Endodermal cell (in vitro differentiated cells): ENCODE measurements around the gene MAP2K5. TPM values are rescaled to one million over a fixed set of nuclear protein-coding genes. Genes with fewer than 3 reads are reported as not detected.

ENCODE experiments used
- DNase-seq: peaks from one replicate; pipeline ENCODE4 v3.0.0-alpha.2; 2017
- H3K27ac ChIP-seq: 2 replicates; pipeline ENCODE4 v1.5.1; 2013; ENCODE audit warnings: mild to moderate bottlenecking, low read depth, low read length, moderate library complexity
- H3K27me3 ChIP-seq: 2 replicates; pipeline ENCODE4 v1.6.1; 2013; ENCODE audit warnings: mild to moderate bottlenecking, low read length, moderate library complexity; ENCODE audit not compliant: insufficient read depth, control insufficient read depth, poor library complexity, severe bottlenecking
- H3K36me3 ChIP-seq: 2 replicates; pipeline ENCODE4 v1.7.0; 2013; ENCODE audit warnings: mild to moderate bottlenecking, low read length, moderate library complexity; ENCODE audit not compliant: control insufficient read depth, insufficient read depth
- H3K4me1 ChIP-seq: one replicate; pipeline ENCODE4 v1.7.0; 2013; ENCODE audit warnings: low read length; ENCODE audit not compliant: control insufficient read depth, insufficient read depth
- H3K4me3 ChIP-seq: 2 replicates; pipeline ENCODE4 v1.5.1; 2013; ENCODE audit warnings: mild to moderate bottlenecking, low read length, moderate library complexity
- H3K9ac ChIP-seq: 2 replicates; pipeline ENCODE4 v1.6.1; 2013; ENCODE audit warnings: mild to moderate bottlenecking, low read length, moderate library complexity; ENCODE audit not compliant: poor library complexity, severe bottlenecking; ENCODE audit errors: extremely low read depth
- H3K9me3 ChIP-seq: 2 replicates; pipeline ENCODE4 v1.6.1; 2013; ENCODE audit warnings: mild to moderate bottlenecking, low read length, moderate library complexity; ENCODE audit not compliant: control insufficient read depth
- H3K27ac Mint-ChIP-seq: 2 replicates; pipeline ENCODE4 v1.8.0; 2020; ENCODE audit warnings: mixed read lengths
- H3K27me3 Mint-ChIP-seq: 2 replicates; pipeline ENCODE4 v1.8.0; 2021; ENCODE audit warnings: mild to moderate bottlenecking, mixed read lengths; ENCODE audit not compliant: insufficient read depth
- H3K36me3 Mint-ChIP-seq: 2 replicates; pipeline ENCODE4 v1.8.0; 2020; ENCODE audit warnings: low read depth, mixed read lengths
- H3K4me1 Mint-ChIP-seq: 2 replicates; pipeline ENCODE4 v1.8.0; 2020; ENCODE audit warnings: mixed read lengths
- H3K4me3 Mint-ChIP-seq: 2 replicates; pipeline ENCODE4 v1.8.0; 2020; ENCODE audit warnings: mild to moderate bottlenecking, moderate library complexity, mixed read lengths
- H3K9me3 Mint-ChIP-seq: 2 replicates; pipeline ENCODE4 v1.8.0; 2020; ENCODE audit warnings: mild to moderate bottlenecking, mixed read lengths
- CTCF ChIP-seq: fragments of 200-600 bp; sonication (generic); conservative IDR thresholded peaks from 2 replicates; pipeline ENCODE4 v1.5.0; 2021; ENCODE audit warnings: antibody characterized with exemption, mild to moderate bottlenecking
- WGBS, 2 experiments: methylation state at CpG; one replicate each; pipeline versions ENCODE4 v1.1.5 to v1.1.7; 2013; ENCODE audit warnings: missing lambda C conversion rate in 2 of 2, mixed read lengths in 1 of 2; ENCODE audit not compliant: insufficient coverage in 1 of 2, insufficient read length in 1 of 2; 5-methylcytosine and 5-hydroxymethylcytosine counted together
- total RNA-seq, 2 donors: library from RNA; stranded (reverse); fragmentation: NEBNext Ultra II Directional in 1 of 2; extraction: Animal tissue kit (Norgen Biotek cat#: 25700) in 1 of 2; gene quantifications; 2 replicates in 1 of 2; 3 replicates in 1 of 2; pipeline ENCODE4 v1.2.1, GENCODE V29; 2021

The MAP2K5 gene
- total RNA-seq, 2 donors from 2014 or later = 17.1 to 26.7 TPM

- peaks cover 8% of the 10 kb centered on the region for H3K27me3 Mint-ChIP-seq
- H3K36me3 Mint-ChIP-seq = no peaks in the 10 kb centered on the region
- no peaks in the 10 kb centered on the region for H3K36me3 ChIP-seq
- H3K27ac Mint-ChIP-seq = no peak overlapping the region
- H3K27ac ChIP-seq = no peak overlapping the region
- peaks cover 4% of the 10 kb centered on the region for H3K4me1 Mint-ChIP-seq
- DNase-seq = no peak
- no peaks in the 10 kb centered on the region for H3K9me3 Mint-ChIP-seq
- H3K9ac ChIP-seq = no peak overlapping the region
- H3K4me3 ChIP-seq = no peak overlapping the region
- peaks cover 28% of the 10 kb centered on the region for H3K27me3 ChIP-seq
- no peaks in the 10 kb centered on the region for H3K4me1 ChIP-seq
- TF ChIP-seq CTCF = no peak
- H3K4me3 Mint-ChIP-seq = no peak overlapping the region
- WGBS, 2 experiments = 83% methylated on average over 1 of the region's 1 CpG; no CpG with 5 or more reads in 1 of the 2 experiments
- H3K9me3 ChIP-seq = no peaks in the 10 kb centered on the region
Observed at GRCh38 chr15:67534360-67534759, 8.1 kb upstream of the MAP2K5 start.

GRCh38 chr15:67537771-67538170, 4.7 kb upstream of the MAP2K5 start:
- Mint-ChIP-seq H3K4me3 (no peak overlapping the region), H3K4me1 (no peaks in the 10 kb centered on the region), H3K27ac (no peak overlapping the region), H3K9me3 (no peaks in the 10 kb centered on the region), H3K27me3 (no peaks in the 10 kb centered on the region), H3K36me3 (no peaks in the 10 kb centered on the region)
- 88 to 100% methylated on average over 1 of the region's 1 CpG for WGBS, 2 experiments
- Histone ChIP-seq H3K4me1 (no peaks in the 10 kb centered on the region), H3K9me3 (no peaks in the 10 kb centered on the region), H3K36me3 (no peaks in the 10 kb centered on the region), H3K9ac (no peak overlapping the region), H3K27me3 (peaks cover 14% of the 10 kb centered on the region), H3K4me3 (no peak overlapping the region), H3K27ac (no peak overlapping the region)
- DNase-seq = no peak
- no peak for TF ChIP-seq CTCF

- Mint-ChIP-seq H3K4me3 (peak overlapping the region; percentile 89), H3K36me3 (peaks cover 1% of the 10 kb centered on the region), H3K9me3 (no peaks in the 10 kb centered on the region), H3K27me3 (no peaks in the 10 kb centered on the region), H3K4me1 (peaks cover 17% of the 10 kb centered on the region), H3K27ac (no peak overlapping the region)
- Histone ChIP-seq H3K4me1 (peaks cover 4% of the 10 kb centered on the region), H3K27ac (no peak overlapping the region), H3K9me3 (no peaks in the 10 kb centered on the region), H3K4me3 (peak overlapping the region; percentile 98), H3K27me3 (no peaks in the 10 kb centered on the region), H3K36me3 (no peaks in the 10 kb centered on the region), H3K9ac (peak overlapping the region; percentile 61)
- no peak for DNase-seq
- no peak for TF ChIP-seq CTCF
- WGBS, 2 experiments = 75 to 79% methylated on average over 6 to 7 of the region's 7 CpGs
Observed at GRCh38 chr15:67543348-67543718, 830 bp downstream of the MAP2K5 start.
